Endothelial cell of umbilical vein (primary cell): ENCODE data around the gene STYXL1. TPM values are rescaled to one million over a fixed set of nuclear protein-coding genes. Genes with fewer than 3 reads are reported as not detected.

ENCODE experiments used
- BruUV-seq: library from RNA; stranded (reverse); fragments of 400-500 nt; replicated peaks from 2 replicates; lab custom pipeline; 2021; lab: Mats Ljungman, UMichigan
- CTCF ChIA-PET: fragments of 300-600, 350-600 bp; sonication (Branson Sonifier 250); formaldehyde crosslinking; loops from one replicate; lab custom pipeline; 2021; ENCODE audit warnings: antibody characterized with exemption, inconsistent platforms; lab: Charles Lee
- POLR2A ChIA-PET: fragments of 300-600, 350-600 bp; sonication (Branson Sonifier 250); formaldehyde crosslinking; loops from one replicate; lab custom pipeline; 2021; ENCODE audit warnings: antibody characterized with exemption, inconsistent platforms; lab: Charles Lee
- DNase-seq: peaks from one replicate; pipeline ENCODE4 v3.0.0-alpha.2; 2011; ENCODE audit warnings: low read depth, low spot score
- FAIRE-seq: peaks from 2 replicates; lab custom pipeline; 2011; peaks lifted over from hg19 to GRCh38; lab: Jason Lieb, UNC
- H2AFZ ChIP-seq: 2 replicates; pipeline ENCODE4 v1.6.0; 2012; ENCODE audit warnings: low read depth, low read length, control low read depth, inconsistent platforms
- H3K27ac ChIP-seq: 2 replicates; pipeline ENCODE4 v1.5.1; 2011; ENCODE audit warnings: low read depth, mild to moderate bottlenecking, control low read depth, low read length, moderate library complexity; ENCODE audit not compliant: insufficient read depth
- H3K27me3 ChIP-seq, 2 experiments: 2 replicates each; pipeline versions ENCODE4 v1.6.0 to v1.6.1; 2011; ENCODE audit warnings: low read length in 2 of 2, mixed read lengths in 1 of 2; ENCODE audit not compliant: control insufficient read depth in 2 of 2, insufficient read depth in 2 of 2
- H3K36me3 ChIP-seq, 2 experiments: 2 replicates in 1 of 2; 3 replicates in 1 of 2; pipeline ENCODE4 v1.5.1; 2011; ENCODE audit warnings: low read length in 2 of 2, mild to moderate bottlenecking in 1 of 2, moderate library complexity in 1 of 2; ENCODE audit not compliant: control insufficient read depth in 2 of 2, insufficient read depth in 2 of 2; ENCODE audit errors: extremely low read depth in 1 of 2
- H3K4me1 ChIP-seq: 3 replicates; pipeline ENCODE4 v1.5.1; 2011; ENCODE audit warnings: mild to moderate bottlenecking, low read length; ENCODE audit not compliant: control insufficient read depth, insufficient read depth; ENCODE audit errors: extremely low read depth
- H3K4me2 ChIP-seq: 2 replicates; pipeline ENCODE4 v1.6.1; 2011; ENCODE audit warnings: low read length, control low read depth, mixed read lengths; ENCODE audit not compliant: insufficient read depth
- H3K4me3 ChIP-seq, 3 experiments: fragments of 200-600 bp in 1 of 3; sonication (generic), shearing (Covaris generic) in 1 of 3; replicated peaks in 1 of 3; 2 replicates each; pipeline ENCODE4 v1.5.1; 2011 to 2016; ENCODE audit warnings: control low read depth in 3 of 3, low read length in 3 of 3, mild to moderate bottlenecking in 2 of 3, inconsistent platforms in 1 of 3, low read depth in 1 of 3, moderate library complexity in 1 of 3; ENCODE audit not compliant: insufficient read depth in 1 of 3
- H3K79me2 ChIP-seq: 2 replicates; pipeline ENCODE4 v1.6.0; 2012; ENCODE audit warnings: low read length, inconsistent platforms; ENCODE audit not compliant: control insufficient read depth, insufficient read depth
- H3K9ac ChIP-seq: replicated peaks from 2 replicates; pipeline ENCODE3; 2011; ENCODE audit warnings: low read length, control low read depth; ENCODE audit not compliant: insufficient read depth; ENCODE audit errors: extremely low read depth
- H3K9me1 ChIP-seq: replicated peaks from 3 replicates; pipeline ENCODE4 v1.6.0; 2011; ENCODE audit warnings: mild to moderate bottlenecking, low read length; ENCODE audit not compliant: control insufficient read depth, insufficient read depth; ENCODE audit errors: extremely low read depth
- H3K9me3 ChIP-seq: replicated peaks from 2 replicates; pipeline ENCODE4 v1.5.1; 2012; ENCODE audit warnings: low read length, inconsistent platforms; ENCODE audit not compliant: control insufficient read depth, insufficient read depth
- H4K20me1 ChIP-seq: replicated peaks from 2 replicates; pipeline ENCODE3; 2011; ENCODE audit warnings: mild to moderate bottlenecking, low read length; ENCODE audit not compliant: control insufficient read depth, insufficient read depth; ENCODE audit errors: extremely low read depth
- CTCF ChIP-seq, 2 donors: IDR thresholded peaks; 1 replicate in 1 of 2; 2 replicates in 1 of 2; pipeline ENCODE4 v1.5.1; 2011; ENCODE audit warnings: low read length in 2 of 2, mild to moderate bottlenecking in 2 of 2, moderate library complexity in 2 of 2, control low read depth in 1 of 2, inconsistent platforms in 1 of 2, low read depth in 1 of 2; ENCODE audit not compliant: insufficient read depth in 1 of 2; ENCODE audit errors: extremely low read depth in 1 of 2
- EZH2 ChIP-seq: IDR thresholded peaks from 2 replicates; pipeline ENCODE4 v1.6.1; 2012; ENCODE audit warnings: borderline replicate concordance, low read depth, mild to moderate bottlenecking, moderate library complexity, low read length, inconsistent platforms; ENCODE audit not compliant: severe bottlenecking
- FOS ChIP-seq: IDR thresholded peaks from 2 replicates; pipeline ENCODE4 v1.6.1; 2011; ENCODE audit warnings: mild to moderate bottlenecking, low read length, moderate library complexity, borderline replicate concordance; ENCODE audit not compliant: insufficient read depth
- GATA2 ChIP-seq: IDR thresholded peaks from 2 replicates; pipeline ENCODE4 v1.7.0; 2011; ENCODE audit warnings: low read depth, mild to moderate bottlenecking, moderate library complexity, mixed read lengths, low read length; ENCODE audit not compliant: insufficient read length, insufficient read depth
- JUN ChIP-seq: IDR thresholded peaks from 2 replicates; pipeline ENCODE4 v1.6.1; 2011; ENCODE audit warnings: borderline replicate concordance, low read depth; ENCODE audit not compliant: insufficient read length, insufficient read depth
- MAX ChIP-seq: IDR thresholded peaks from 2 replicates; pipeline ENCODE4 v1.6.1; 2011; ENCODE audit not compliant: insufficient read depth, insufficient read length
- MYC ChIP-seq: IDR thresholded peaks from one replicate; pipeline ENCODE4 v1.6.1; 2011; ENCODE audit warnings: mild to moderate bottlenecking, low read depth, low read length
- POLR2A ChIP-seq: IDR thresholded peaks from 2 replicates; pipeline ENCODE4 v1.6.1; 2012; ENCODE audit warnings: low read depth, mild to moderate bottlenecking, control low read depth, low read length
- POLR2AphosphoS5 ChIP-seq: IDR thresholded peaks from 2 replicates; pipeline ENCODE4 v1.6.1; 2012; ENCODE audit warnings: low read depth, mild to moderate bottlenecking, control low read depth, low read length, moderate library complexity; ENCODE audit not compliant: insufficient read depth
- dilution Hi-C: fragments of 300-500 bp; cut with MboI; formaldehyde crosslinking; loops from one replicate; pipeline ENCODE4 v1.15.0; 2019; ENCODE audit warnings: low sequenced_read_pairs; ENCODE audit not compliant: extremely low pct_ligation_motif_present
- intact Hi-C: fragments of 100-400 bp; cut with micrococcal nuclease; formaldehyde crosslinking; loops from one replicate; pipeline ENCODE4 v1.10.0; 2022
- polyA plus RNA-seq, 4 experiments: library from polyadenylated mRNA; depleted of rRNA in 3 of 4; stranded (reverse) in 3 of 4; unstranded in 1 of 4; fragments of >200 nt; gene quantifications; 2 replicates each; pipeline versions ENCODE4 v1.2.1 to v1.2.3, GENCODE V29; 2011 to 2012; ENCODE audit warnings: missing spikeins in 1 of 4
- total RNA-seq: library from RNA; stranded (reverse); gene quantifications from 2 replicates; pipeline ENCODE4 v1.2.3, GENCODE V29; 2021

Gene STYXL1
- total and polyA plus RNA-seq, 2 donors (not counting 3 experiments of a cell fraction or from before 2014, with no cell fraction given), result 23.0 to 67.6 TPM

GRCh38 chr7:75987026-75987804 is 60.6 kb downstream of the STYXL1 start:
- Histone ChIP-seq H3K9ac (no peak overlapping the region), H3K27me3 (no peaks in the 10 kb centered on the region), H3K36me3 (peaks cover 9 to 50% of the 10 kb centered on the region in 2 experiments), H3K4me1 (no peaks in the 10 kb centered on the region), H3K9me3 (no peaks in the 10 kb centered on the region), H2AFZ (no peak overlapping the region), H3K79me2 (no peaks in the 10 kb centered on the region), H3K4me2 (no peak overlapping the region), H4K20me1 (no peaks in the 10 kb centered on the region), H3K4me3 (no peak overlapping the region), H3K9me1 (no peaks in the 10 kb centered on the region), H3K27ac (no peak overlapping the region)
- intact Hi-C loops (no loop called here), dilution Hi-C loops (no loop called here)
- ChIA-PET CTCF (interaction anchor here (1.5 kb wide), 1 partner anchor 120 kb away, joined by 3 read pairs; no protein-coding TSS in a partner anchor), POLR2A (no interaction called here)
- FAIRE-seq (no peak), DNase-seq (no peak)
- TF ChIP-seq EZH2 (no peak), POLR2A (no peak), FOS (no peak), MAX (no peak), CTCF (IDR thresholded peaks at IDR 0.05; ENCODE audit: extremely low read depth in 1 of 2, insufficient read depth in 1 of 2, low read depth in 1 of 2, low read length in 2 of 2) (no peak), JUN (no peak), GATA2 (no peak), POLR2AphosphoS5 (no peak), MYC (no peak)
- TSS peak; percentile 28 for BruUV-seq
